Astrocyte (in vitro differentiated cells and primary cell): Measurements from ENCODE around the gene CHURC1. TPM values are rescaled to one million over a fixed set of nuclear protein-coding genes. Genes with fewer than 3 reads are reported as not detected.
A peak's percentile ranks its signal among the peaks of the same experiment; 100 is the strongest.
"Not testable (repeated sequence)": the region's sequence is repeated elsewhere in the genome, so short reads cannot be mapped to it uniquely, and the experiment has no call there.

Source experiments
- DNase-seq: peaks from one replicate; pipeline ENCODE4 v3.0.0-alpha.2; 2010; ENCODE audit warnings: low read depth
- FAIRE-seq: peaks from 2 replicates; lab custom pipeline; 2011; peaks lifted over from hg19 to GRCh38; lab: Jason Lieb, UNC
- H2AFZ ChIP-seq: 2 replicates; pipeline ENCODE4 v1.6.0; 2012; ENCODE audit warnings: low read depth, low read length, inconsistent platforms
- H3K27ac ChIP-seq: 2 replicates; pipeline ENCODE4 v1.5.1; 2011; ENCODE audit warnings: low read depth, low read length, inconsistent platforms
- H3K27me3 ChIP-seq: 2 replicates; pipeline ENCODE4 v1.6.0; 2011; ENCODE audit warnings: low read length, inconsistent platforms; ENCODE audit not compliant: insufficient read depth
- H3K36me3 ChIP-seq: 2 replicates; pipeline ENCODE4 v1.5.1; 2011; ENCODE audit warnings: low read length, inconsistent platforms; ENCODE audit not compliant: insufficient read depth
- H3K4me1 ChIP-seq: 2 replicates; pipeline ENCODE4 v1.5.1; 2011; ENCODE audit warnings: low read length, inconsistent platforms; ENCODE audit not compliant: insufficient read depth
- H3K4me2 ChIP-seq: 2 replicates; pipeline ENCODE4 v1.6.0; 2012; ENCODE audit warnings: low read length, inconsistent platforms
- H3K4me3 ChIP-seq: 2 replicates; pipeline ENCODE4 v1.5.1; 2011; ENCODE audit warnings: low read depth, mild to moderate bottlenecking, low read length, inconsistent platforms; ENCODE audit not compliant: insufficient read depth
- H3K79me2 ChIP-seq: 2 replicates; pipeline ENCODE4 v1.6.0; 2012; ENCODE audit warnings: mild to moderate bottlenecking, low read length, inconsistent platforms; ENCODE audit not compliant: insufficient read depth
- H3K9ac ChIP-seq: 2 replicates; pipeline ENCODE4 v1.6.0; 2012; ENCODE audit warnings: mild to moderate bottlenecking, low read length, inconsistent platforms
- H3K9me3 ChIP-seq: 2 replicates; pipeline ENCODE4 v1.5.1; 2012; ENCODE audit warnings: low read depth, mild to moderate bottlenecking, low read length, inconsistent platforms; ENCODE audit not compliant: insufficient read depth
- H4K20me1 ChIP-seq: 2 replicates; pipeline ENCODE4 v1.6.0; 2012; ENCODE audit warnings: low read length, inconsistent platforms; ENCODE audit not compliant: insufficient read depth
- H3K27ac Mint-ChIP-seq: one replicate; pipeline ENCODE4 v1.8.0; 2021; ENCODE audit warnings: mild to moderate bottlenecking, mixed read lengths; ENCODE audit not compliant: unreplicated experiment
- H3K27me3 Mint-ChIP-seq: one replicate; pipeline ENCODE4 v1.8.0; 2021; ENCODE audit warnings: low read depth, mixed read lengths; ENCODE audit not compliant: unreplicated experiment
- H3K36me3 Mint-ChIP-seq: one replicate; pipeline ENCODE4 v1.8.0; 2021; ENCODE audit warnings: low read depth, mixed read lengths; ENCODE audit not compliant: unreplicated experiment
- H3K4me1 Mint-ChIP-seq: one replicate; pipeline ENCODE4 v1.8.0; 2021; ENCODE audit warnings: low read depth, mixed read lengths; ENCODE audit not compliant: unreplicated experiment
- H3K4me3 Mint-ChIP-seq: one replicate; pipeline ENCODE4 v1.8.0; 2021; ENCODE audit warnings: mild to moderate bottlenecking, moderate library complexity, mixed read lengths; ENCODE audit not compliant: unreplicated experiment
- H3K9me3 Mint-ChIP-seq: one replicate; pipeline ENCODE4 v1.8.0; 2021; ENCODE audit warnings: mild to moderate bottlenecking, mixed read lengths; ENCODE audit not compliant: unreplicated experiment
- EZH2 ChIP-seq: IDR thresholded peaks from 2 replicates; pipeline ENCODE4 v1.6.1; 2012; ENCODE audit warnings: mild to moderate bottlenecking, low read length, inconsistent platforms; ENCODE audit not compliant: insufficient read depth
- total RNA-seq: library from RNA; stranded (reverse); gene quantifications from 2 replicates; pipeline ENCODE4 v1.2.1, GENCODE V29; 2021
- TF ChIP-seq, protein P1 (sequence below): IDR thresholded peaks from 2 replicates; pipeline ENCODE4 v1.5.1; 2011; ENCODE audit warnings: low read depth, mild to moderate bottlenecking, inconsistent platforms, low read length, moderate library complexity; ENCODE audit not compliant: insufficient read depth

The CHURC1 gene
- total RNA-seq, 1 donor from 2014 or later: 48.1 TPM

DNA sequence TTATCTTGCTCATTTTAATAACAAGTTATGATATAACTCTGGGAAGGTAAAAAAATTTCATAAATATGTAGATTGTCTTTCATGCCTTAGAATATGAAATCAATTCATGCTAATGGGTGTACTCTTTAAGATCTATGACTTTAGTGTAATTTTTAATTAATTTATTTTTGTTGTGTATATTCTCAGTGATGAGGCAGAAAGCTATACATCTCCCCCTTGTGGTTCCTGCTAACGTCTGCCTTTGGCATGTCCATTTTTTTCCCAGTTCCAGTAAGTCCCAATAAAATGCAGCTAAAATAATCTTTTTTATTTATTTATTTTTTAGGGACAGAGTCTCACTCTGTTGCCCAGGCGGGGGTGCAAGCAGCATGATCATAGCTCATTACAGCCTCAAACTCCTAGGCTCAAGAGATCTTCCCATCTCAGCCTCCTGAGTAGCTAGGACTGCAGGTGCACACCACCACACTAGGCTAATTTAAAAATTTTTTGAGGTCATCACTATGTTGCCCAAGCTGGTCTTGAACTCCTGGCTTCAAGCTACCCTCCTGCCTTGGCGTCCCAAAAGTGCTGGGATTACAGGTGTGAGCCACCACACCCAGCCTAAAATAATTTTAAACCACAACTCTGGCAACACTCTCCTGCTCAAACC, 3.3 kb upstream of the CHURC1 start:
- Histone ChIP-seq H3K27ac (no peak overlapping the region), H3K4me2 (no peak overlapping the region), H3K27me3 (peaks cover 13% of the 10 kb centered on the region), H3K9ac (no peak overlapping the region), H2AFZ (no peak overlapping the region), H3K4me3 (no peak overlapping the region), H4K20me1 (peaks cover 10% of the 10 kb centered on the region), H3K79me2 (peaks cover 17% of the 10 kb centered on the region), H3K36me3 (no peaks in the 10 kb centered on the region), H3K4me1 (peaks cover 18% of the 10 kb centered on the region), H3K9me3 (no peaks in the 10 kb centered on the region)
- no peak for DNase-seq
- H3K27ac Mint-ChIP-seq: no peak overlapping the region
- TF ChIP-seq EZH2: no peak
- TF ChIP-seq, protein P1, sequence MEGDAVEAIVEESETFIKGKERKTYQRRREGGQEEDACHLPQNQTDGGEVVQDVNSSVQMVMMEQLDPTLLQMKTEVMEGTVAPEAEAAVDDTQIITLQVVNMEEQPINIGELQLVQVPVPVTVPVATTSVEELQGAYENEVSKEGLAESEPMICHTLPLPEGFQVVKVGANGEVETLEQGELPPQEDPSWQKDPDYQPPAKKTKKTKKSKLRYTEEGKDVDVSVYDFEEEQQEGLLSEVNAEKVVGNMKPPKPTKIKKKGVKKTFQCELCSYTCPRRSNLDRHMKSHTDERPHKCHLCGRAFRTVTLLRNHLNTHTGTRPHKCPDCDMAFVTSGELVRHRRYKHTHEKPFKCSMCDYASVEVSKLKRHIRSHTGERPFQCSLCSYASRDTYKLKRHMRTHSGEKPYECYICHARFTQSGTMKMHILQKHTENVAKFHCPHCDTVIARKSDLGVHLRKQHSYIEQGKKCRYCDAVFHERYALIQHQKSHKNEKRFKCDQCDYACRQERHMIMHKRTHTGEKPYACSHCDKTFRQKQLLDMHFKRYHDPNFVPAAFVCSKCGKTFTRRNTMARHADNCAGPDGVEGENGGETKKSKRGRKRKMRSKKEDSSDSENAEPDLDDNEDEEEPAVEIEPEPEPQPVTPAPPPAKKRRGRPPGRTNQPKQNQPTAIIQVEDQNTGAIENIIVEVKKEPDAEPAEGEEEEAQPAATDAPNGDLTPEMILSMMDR: peak; percentile 74
- H3K4me3 Mint-ChIP-seq: no peak overlapping the region
- FAIRE-seq: no peak
- no peaks in the 10 kb centered on the region for H3K9me3 Mint-ChIP-seq
- peaks cover 7% of the 10 kb centered on the region for H3K4me1 Mint-ChIP-seq
- no peaks in the 10 kb centered on the region for H3K27me3 Mint-ChIP-seq
- H3K36me3 Mint-ChIP-seq: no peaks in the 10 kb centered on the region

DNA sequence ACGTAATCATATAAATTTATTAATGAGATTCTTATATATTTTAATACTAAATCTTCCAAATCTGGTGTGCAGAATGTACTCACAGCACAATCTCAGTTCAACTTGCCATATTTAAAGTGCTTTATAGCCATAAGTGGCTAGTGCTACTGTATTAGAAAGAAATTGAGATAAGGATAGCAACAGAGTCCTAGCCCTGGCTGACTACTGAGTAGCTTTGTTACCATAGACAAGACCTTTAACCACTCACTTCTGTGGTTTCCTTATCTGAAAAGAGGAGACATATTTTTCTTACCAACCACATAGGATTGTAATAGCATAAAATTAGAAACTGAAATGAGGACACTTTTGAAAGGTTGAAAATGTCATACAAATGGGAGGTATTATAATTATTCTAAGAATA, 2.0 kb upstream of the CHURC1 start:
- Histone ChIP-seq H3K4me2 (no peak overlapping the region), H3K27me3 (peaks cover 13% of the 10 kb centered on the region), H3K4me3 (no peak overlapping the region), H3K36me3 (no peaks in the 10 kb centered on the region), H3K9ac (no peak overlapping the region), H3K79me2 (peaks cover 26% of the 10 kb centered on the region), H3K27ac (no peak overlapping the region), H2AFZ (no peak overlapping the region), H3K4me1 (peaks cover 18% of the 10 kb centered on the region), H3K9me3 (no peaks in the 10 kb centered on the region), H4K20me1 (peaks cover 11% of the 10 kb centered on the region)
- DNase-seq: peak; percentile 46
- Mint-ChIP-seq H3K9me3 (no peaks in the 10 kb centered on the region), H3K36me3 (peaks cover 2% of the 10 kb centered on the region), H3K4me1 (peaks cover 6% of the 10 kb centered on the region), H3K4me3 (no peak overlapping the region), H3K27me3 (no peaks in the 10 kb centered on the region), H3K27ac (no peak overlapping the region)
- no peak for TF ChIP-seq EZH2
- TF ChIP-seq, protein P1: no peak
- FAIRE-seq: no peak

DNA sequence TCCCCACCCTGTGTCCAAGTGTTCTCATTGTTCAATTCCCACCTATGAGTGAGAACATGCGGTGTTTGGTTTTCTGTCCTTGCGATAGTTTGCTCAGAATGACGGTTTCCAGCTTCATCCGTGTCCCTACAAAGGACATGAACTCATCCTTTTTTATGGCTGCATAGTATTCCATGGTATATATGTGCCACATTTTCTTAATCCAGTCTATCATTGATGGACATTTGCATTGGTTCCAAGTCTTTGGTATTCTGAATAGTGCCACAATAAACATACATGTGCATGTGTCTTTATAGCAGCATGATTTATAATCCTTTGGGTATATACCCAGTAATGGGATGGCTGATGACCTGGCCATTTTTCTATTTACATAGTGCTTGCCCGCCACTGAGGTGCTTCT, 778 bp upstream of the CHURC1 start:
- H3K36me3 ChIP-seq, DNase-seq, H3K9me3 ChIP-seq, H3K9me3 Mint-ChIP-seq, H2AFZ ChIP-seq, FAIRE-seq, H3K36me3 Mint-ChIP-seq, H3K9ac ChIP-seq, H3K27ac ChIP-seq, H3K27me3 Mint-ChIP-seq: not testable (repeated sequence)
- Histone ChIP-seq H4K20me1 (peaks cover 15% of the 10 kb centered on the region), H3K4me1 (peaks cover 18% of the 10 kb centered on the region), H3K27me3 (peaks cover 13% of the 10 kb centered on the region), H3K4me3 (peak overlapping the region; percentile 95), H3K79me2 (peaks cover 38% of the 10 kb centered on the region), H3K4me2 (peak overlapping the region; percentile 91)
- H3K4me1 Mint-ChIP-seq: peaks cover 15% of the 10 kb centered on the region
- H3K27ac Mint-ChIP-seq: peak overlapping the region; percentile 83
- peak overlapping the region; percentile 83 for H3K4me3 Mint-ChIP-seq
